Measurements from ENCODE around the gene ANKRD2.

ANKRD2 gene

DNA sequence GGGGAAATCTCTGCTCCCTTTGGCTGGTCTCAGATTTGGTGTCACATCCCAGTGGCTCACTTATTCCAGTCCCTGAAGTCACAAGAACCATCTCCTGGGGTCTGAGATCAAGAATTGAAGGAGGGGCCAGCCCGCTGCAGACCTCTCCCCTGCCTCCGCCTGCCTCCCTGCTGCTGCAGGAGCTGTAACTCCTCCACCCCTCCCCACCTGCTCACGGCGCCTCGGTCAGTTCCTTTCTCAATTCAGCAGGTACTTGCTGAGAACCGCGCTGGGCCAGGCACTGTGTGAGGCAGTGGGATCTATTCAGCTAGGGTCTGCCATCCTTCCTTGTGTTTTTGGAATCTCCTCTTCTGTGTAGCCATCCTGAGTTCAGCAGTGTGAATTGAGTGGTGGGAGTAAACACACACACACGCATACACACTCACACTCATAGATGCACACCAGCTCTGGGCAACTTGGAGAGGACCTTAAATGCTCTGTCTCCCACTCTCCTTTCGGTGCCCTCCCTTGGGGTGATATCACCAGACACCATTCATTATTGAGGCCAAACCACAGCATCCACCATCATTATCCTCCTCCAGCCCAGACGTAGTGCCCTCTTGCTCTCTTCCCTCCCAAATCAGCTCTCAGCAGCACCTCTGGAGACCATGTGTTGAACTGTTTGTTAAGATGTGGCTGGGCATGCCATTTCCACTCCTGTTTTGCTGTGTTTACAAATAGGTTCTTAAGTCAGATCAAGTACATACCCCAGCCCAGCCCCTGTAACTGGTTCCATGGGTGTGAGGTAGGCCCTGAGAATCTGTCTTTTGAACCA, 22.0 kb upstream of the ANKRD2 start:
- no peak for TF ChIP-seq TAF1 (IDR thresholded peaks at IDR 0.05; ENCODE audit: low read depth)
- TF ChIP-seq, protein P1, sequence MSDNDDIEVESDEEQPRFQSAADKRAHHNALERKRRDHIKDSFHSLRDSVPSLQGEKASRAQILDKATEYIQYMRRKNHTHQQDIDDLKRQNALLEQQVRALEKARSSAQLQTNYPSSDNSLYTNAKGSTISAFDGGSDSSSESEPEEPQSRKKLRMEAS (IDR thresholded peaks at IDR 0.05) = no peak
- TF ChIP-seq NFIC (IDR thresholded peaks at IDR 0.05) = no peak
- no peak for TF ChIP-seq TCF12 (IDR thresholded peaks at IDR 0.05; ENCODE audit: low read depth)
- no peak for TF ChIP-seq EP300 (IDR thresholded peaks at IDR 0.05; ENCODE audit: borderline replicate concordance)
- TF ChIP-seq CEBPB (IDR thresholded peaks at IDR 0.05) = no peak

DNA sequence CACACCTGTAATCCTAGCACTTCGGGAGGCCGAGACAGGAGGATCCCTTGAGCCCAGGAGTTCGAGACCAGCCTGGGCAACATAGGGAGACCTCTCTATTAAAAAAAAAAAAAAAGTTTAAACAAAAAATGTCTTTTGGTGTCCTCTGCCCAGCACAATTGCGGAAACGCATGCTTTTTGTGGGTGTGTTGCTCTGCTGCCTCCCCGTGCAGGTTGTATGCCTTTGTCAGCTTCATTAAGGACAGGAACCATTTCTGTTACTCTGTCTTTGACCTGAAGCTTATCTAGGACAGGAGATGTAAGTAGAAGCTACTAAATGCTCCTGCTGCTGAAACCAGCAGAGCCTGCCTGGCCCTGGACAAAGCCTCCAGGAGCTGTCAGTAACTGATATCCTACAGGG, 21.3 kb upstream of the ANKRD2 start:
- TF ChIP-seq FOXM1 (IDR thresholded peaks at IDR 0.05; ENCODE audit: borderline replicate concordance, low read depth) = no peak
- TF ChIP-seq RAD21 (IDR thresholded peaks at IDR 0.05; ENCODE audit: low read depth) = no peak
- no peak for TF ChIP-seq TAF1 (IDR thresholded peaks at IDR 0.05; ENCODE audit: low read depth)
- TF ChIP-seq, protein P1 (IDR thresholded peaks at IDR 0.05) = no peak
- no peak for TF ChIP-seq TCF12 (IDR thresholded peaks at IDR 0.05; ENCODE audit: low read depth)

DNA sequence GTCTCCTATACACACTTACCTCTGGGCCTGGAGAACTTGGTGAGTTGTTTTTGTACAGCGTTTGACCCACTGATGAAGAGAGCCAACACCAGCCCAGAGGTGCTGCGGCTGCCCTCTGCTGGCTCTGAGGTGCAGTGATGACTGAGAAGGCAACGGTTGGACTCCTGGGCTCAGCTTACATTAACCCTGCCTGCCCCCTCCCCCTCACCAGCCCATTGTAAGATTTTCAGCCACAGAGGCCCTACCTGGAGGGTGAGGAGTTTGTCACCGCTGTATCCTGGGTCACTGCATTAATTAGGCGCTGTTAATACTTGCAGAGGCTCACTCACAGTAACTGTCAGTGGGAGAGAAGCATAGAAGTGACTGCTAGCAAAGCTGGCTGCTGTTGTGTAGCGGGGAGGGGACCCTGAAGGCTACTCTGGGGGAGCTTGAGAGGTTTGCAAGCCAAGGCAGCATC, 19.0 kb upstream of the ANKRD2 start:
- TF ChIP-seq TCF12 (IDR thresholded peaks at IDR 0.05; ENCODE audit: low read depth) = 0 out of 2 replicates have a peak, but pooled peaks have one; percentile 31
- TF ChIP-seq RAD21 (IDR thresholded peaks at IDR 0.05; ENCODE audit: low read depth) = peak; percentile 94
- no peak for TF ChIP-seq YY1 (IDR thresholded peaks at IDR 0.05; ENCODE audit: low read depth)

DNA sequence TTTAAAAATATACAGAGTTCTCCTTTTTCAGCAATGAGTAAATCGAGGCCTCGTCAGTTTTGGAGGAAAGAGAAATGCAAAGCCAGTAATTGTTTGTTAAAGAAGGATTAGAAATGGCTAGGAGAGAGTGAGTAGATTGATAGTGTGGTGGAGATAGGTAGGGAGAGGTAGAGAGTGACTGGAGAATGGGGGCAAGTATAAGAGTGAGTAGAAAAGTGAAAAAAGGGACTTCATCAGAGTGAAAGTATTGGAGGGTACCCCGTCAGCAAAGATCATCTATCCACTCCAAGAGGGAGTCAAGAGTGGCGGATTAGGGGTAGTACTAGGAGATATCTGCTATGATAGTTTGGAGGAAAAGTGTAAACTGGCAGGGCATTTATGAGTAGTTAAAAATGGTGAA, 9.2 kb upstream of the ANKRD2 start:
- TF ChIP-seq CEBPB (IDR thresholded peaks at IDR 0.05) (no peak), EP300 (IDR thresholded peaks at IDR 0.05; ENCODE audit: borderline replicate concordance) (no peak), CREB1 (IDR thresholded peaks at IDR 0.05; ENCODE audit: low read depth) (no peak), ZBTB7A (IDR thresholded peaks at IDR 0.05; ENCODE audit: low read depth) (no peak), TEAD4 (IDR thresholded peaks at IDR 0.05) (no peak), TAF1 (IDR thresholded peaks at IDR 0.05; ENCODE audit: low read depth) (no peak), TCF12 (IDR thresholded peaks at IDR 0.05; ENCODE audit: low read depth) (no peak), FOXM1 (IDR thresholded peaks at IDR 0.05; ENCODE audit: borderline replicate concordance, low read depth) (no peak), EGR1 (IDR thresholded peaks at IDR 0.05) (no peak), NFIC (IDR thresholded peaks at IDR 0.05) (no peak), RAD21 (IDR thresholded peaks at IDR 0.05; ENCODE audit: low read depth) (no peak), YY1 (IDR thresholded peaks at IDR 0.05; ENCODE audit: low read depth) (no peak)
- TF ChIP-seq, protein P2, sequence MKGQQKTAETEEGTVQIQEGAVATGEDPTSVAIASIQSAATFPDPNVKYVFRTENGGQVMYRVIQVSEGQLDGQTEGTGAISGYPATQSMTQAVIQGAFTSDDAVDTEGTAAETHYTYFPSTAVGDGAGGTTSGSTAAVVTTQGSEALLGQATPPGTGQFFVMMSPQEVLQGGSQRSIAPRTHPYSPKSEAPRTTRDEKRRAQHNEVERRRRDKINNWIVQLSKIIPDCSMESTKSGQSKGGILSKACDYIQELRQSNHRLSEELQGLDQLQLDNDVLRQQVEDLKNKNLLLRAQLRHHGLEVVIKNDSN (IDR thresholded peaks at IDR 0.05) = no peak
- TF ChIP-seq, protein P1 (IDR thresholded peaks at IDR 0.05) = no peak
- TF ChIP-seq, protein P3, sequence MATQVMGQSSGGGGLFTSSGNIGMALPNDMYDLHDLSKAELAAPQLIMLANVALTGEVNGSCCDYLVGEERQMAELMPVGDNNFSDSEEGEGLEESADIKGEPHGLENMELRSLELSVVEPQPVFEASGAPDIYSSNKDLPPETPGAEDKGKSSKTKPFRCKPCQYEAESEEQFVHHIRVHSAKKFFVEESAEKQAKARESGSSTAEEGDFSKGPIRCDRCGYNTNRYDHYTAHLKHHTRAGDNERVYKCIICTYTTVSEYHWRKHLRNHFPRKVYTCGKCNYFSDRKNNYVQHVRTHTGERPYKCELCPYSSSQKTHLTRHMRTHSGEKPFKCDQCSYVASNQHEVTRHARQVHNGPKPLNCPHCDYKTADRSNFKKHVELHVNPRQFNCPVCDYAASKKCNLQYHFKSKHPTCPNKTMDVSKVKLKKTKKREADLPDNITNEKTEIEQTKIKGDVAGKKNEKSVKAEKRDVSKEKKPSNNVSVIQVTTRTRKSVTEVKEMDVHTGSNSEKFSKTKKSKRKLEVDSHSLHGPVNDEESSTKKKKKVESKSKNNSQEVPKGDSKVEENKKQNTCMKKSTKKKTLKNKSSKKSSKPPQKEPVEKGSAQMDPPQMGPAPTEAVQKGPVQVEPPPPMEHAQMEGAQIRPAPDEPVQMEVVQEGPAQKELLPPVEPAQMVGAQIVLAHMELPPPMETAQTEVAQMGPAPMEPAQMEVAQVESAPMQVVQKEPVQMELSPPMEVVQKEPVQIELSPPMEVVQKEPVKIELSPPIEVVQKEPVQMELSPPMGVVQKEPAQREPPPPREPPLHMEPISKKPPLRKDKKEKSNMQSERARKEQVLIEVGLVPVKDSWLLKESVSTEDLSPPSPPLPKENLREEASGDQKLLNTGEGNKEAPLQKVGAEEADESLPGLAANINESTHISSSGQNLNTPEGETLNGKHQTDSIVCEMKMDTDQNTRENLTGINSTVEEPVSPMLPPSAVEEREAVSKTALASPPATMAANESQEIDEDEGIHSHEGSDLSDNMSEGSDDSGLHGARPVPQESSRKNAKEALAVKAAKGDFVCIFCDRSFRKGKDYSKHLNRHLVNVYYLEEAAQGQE (IDR thresholded peaks at IDR 0.05; ENCODE audit: low read depth) = no peak

DNA sequence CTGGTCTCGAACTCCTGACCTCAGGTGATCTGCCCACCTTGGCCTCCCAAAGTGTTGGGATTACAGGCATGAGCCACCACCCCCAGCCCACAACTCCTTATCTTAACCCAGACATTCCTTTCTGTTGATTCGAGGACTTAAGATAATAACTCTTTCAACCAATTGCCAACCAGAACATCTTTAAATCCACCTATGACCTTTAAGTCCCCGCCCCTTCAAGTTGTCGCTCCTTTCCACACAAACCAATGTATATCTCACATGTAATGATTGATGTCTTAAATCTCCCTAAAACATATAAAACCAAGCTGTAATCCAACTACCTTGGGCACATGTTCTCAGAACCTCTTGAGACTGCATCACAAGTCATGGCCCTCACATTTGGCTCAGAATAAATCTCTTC, 7.8 kb upstream of the ANKRD2 start:
- TF ChIP-seq EGR1 (IDR thresholded peaks at IDR 0.05) (no peak), CEBPB (IDR thresholded peaks at IDR 0.05) (no peak), ZBTB7A (IDR thresholded peaks at IDR 0.05; ENCODE audit: low read depth) (no peak), NFIC (IDR thresholded peaks at IDR 0.05) (no peak), YY1 (IDR thresholded peaks at IDR 0.05; ENCODE audit: low read depth) (no peak), RAD21 (IDR thresholded peaks at IDR 0.05; ENCODE audit: low read depth) (no peak)
- TF ChIP-seq, protein P2 (IDR thresholded peaks at IDR 0.05) = no peak
- TF ChIP-seq, protein P3 (IDR thresholded peaks at IDR 0.05; ENCODE audit: low read depth) = no peak

Data from Ishikawa (cell line).